KMS-11 (cell line): Measurements from ENCODE around the gene LCP1.

Experiments
- H2AFZ ChIP-seq: fragments of 200-600 bp; sonication (generic); 2 replicates; pipeline ENCODE4 v1.6.1; 2016; ENCODE audit warnings: antibody characterized with exemption, mixed run types, low read depth
- H3K27ac ChIP-seq: fragments of 200-600 bp; sonication (generic); 2 replicates; pipeline ENCODE4 v1.6.1; 2016; ENCODE audit warnings: mild to moderate bottlenecking, mixed run types
- H3K27me3 ChIP-seq: fragments of 200-600 bp; sonication (generic); 2 replicates; pipeline ENCODE4 v1.6.1; 2017; ENCODE audit warnings: mild to moderate bottlenecking, low read depth, mixed run types, moderate library complexity; ENCODE audit not compliant: insufficient read depth
- H3K36me3 ChIP-seq: fragments of 200-600 bp; sonication (generic); 2 replicates; pipeline ENCODE4 v1.6.1; 2017; ENCODE audit warnings: mild to moderate bottlenecking, mixed run types; ENCODE audit not compliant: insufficient read depth
- H3K4me1 ChIP-seq: fragments of 200-600 bp; sonication (generic); 2 replicates; pipeline ENCODE4 v1.6.1; 2016; ENCODE audit warnings: mild to moderate bottlenecking, low read depth, mixed run types; ENCODE audit not compliant: poor library complexity, severe bottlenecking
- H3K4me2 ChIP-seq: fragments of 200-600 bp; sonication (generic); 2 replicates; pipeline ENCODE4 v1.7.0; 2016; ENCODE audit warnings: mild to moderate bottlenecking, mixed run types
- H3K4me3 ChIP-seq: fragments of 200-600 bp; sonication (generic); IDR thresholded peaks from 2 replicates; pipeline ENCODE4 v1.6.1; 2017; ENCODE audit warnings: low read depth, low read length, mixed read lengths; ENCODE audit not compliant: insufficient read depth
- H3K79me2 ChIP-seq: fragments of 200-600 bp; sonication (generic); 2 replicates; pipeline ENCODE4 v1.6.1; 2016; ENCODE audit warnings: low read depth, mixed run types; ENCODE audit not compliant: insufficient read depth
- H3K9ac ChIP-seq: fragments of 200-600 bp; sonication (generic); 2 replicates; pipeline ENCODE4 v1.6.1; 2016; ENCODE audit warnings: mild to moderate bottlenecking, mixed run types
- H4K20me1 ChIP-seq: fragments of 200-600 bp; sonication (generic); 2 replicates; pipeline ENCODE4 v1.6.1; 2016; ENCODE audit warnings: mild to moderate bottlenecking, mixed run types; ENCODE audit not compliant: insufficient read depth
- TF ChIP-seq, protein P1 (sequence below): fragments of 200-600 bp; sonication (generic); conservative IDR thresholded peaks from 2 replicates; pipeline ENCODE4 v1.6.1; 2017; ENCODE audit warnings: low read depth, mild to moderate bottlenecking, antibody characterized with exemption, low read length, moderate library complexity, mixed read lengths

The LCP1 gene

DNA sequence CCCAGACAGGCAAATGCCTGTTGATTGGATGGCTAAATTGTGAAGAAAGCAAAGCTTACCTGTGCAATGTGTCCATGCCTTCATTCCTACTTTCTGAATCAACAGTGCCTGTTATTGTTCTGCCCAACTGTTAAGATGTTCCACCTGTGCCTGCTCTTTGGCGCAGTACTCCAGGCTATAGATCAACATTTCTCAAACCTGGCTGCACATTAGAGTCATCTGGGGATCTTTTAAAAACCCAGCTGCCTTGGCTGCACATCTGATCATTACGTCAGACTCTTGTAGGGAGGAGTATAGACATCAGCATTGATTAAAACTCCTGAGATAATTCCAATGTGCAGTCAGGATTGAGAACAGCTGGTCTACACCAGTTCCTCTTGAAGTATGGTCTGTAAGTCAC, 60.9 kb downstream of the LCP1 start:
- H3K36me3 ChIP-seq, result no peaks in the 10 kb centered on the region
- H3K27ac ChIP-seq, result no peak overlapping the region
- TF ChIP-seq, protein P1, sequence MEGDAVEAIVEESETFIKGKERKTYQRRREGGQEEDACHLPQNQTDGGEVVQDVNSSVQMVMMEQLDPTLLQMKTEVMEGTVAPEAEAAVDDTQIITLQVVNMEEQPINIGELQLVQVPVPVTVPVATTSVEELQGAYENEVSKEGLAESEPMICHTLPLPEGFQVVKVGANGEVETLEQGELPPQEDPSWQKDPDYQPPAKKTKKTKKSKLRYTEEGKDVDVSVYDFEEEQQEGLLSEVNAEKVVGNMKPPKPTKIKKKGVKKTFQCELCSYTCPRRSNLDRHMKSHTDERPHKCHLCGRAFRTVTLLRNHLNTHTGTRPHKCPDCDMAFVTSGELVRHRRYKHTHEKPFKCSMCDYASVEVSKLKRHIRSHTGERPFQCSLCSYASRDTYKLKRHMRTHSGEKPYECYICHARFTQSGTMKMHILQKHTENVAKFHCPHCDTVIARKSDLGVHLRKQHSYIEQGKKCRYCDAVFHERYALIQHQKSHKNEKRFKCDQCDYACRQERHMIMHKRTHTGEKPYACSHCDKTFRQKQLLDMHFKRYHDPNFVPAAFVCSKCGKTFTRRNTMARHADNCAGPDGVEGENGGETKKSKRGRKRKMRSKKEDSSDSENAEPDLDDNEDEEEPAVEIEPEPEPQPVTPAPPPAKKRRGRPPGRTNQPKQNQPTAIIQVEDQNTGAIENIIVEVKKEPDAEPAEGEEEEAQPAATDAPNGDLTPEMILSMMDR, result no peak
- H3K79me2 ChIP-seq, result no peaks in the 10 kb centered on the region
- no peak overlapping the region for H3K4me2 ChIP-seq
- H2AFZ ChIP-seq, result no peak overlapping the region
- no peak overlapping the region for H3K4me3 ChIP-seq
- H3K9ac ChIP-seq, result no peak overlapping the region
- no peaks in the 10 kb centered on the region for H3K27me3 ChIP-seq
- H4K20me1 ChIP-seq, result no peaks in the 10 kb centered on the region
- no peaks in the 10 kb centered on the region for H3K4me1 ChIP-seq

DNA sequence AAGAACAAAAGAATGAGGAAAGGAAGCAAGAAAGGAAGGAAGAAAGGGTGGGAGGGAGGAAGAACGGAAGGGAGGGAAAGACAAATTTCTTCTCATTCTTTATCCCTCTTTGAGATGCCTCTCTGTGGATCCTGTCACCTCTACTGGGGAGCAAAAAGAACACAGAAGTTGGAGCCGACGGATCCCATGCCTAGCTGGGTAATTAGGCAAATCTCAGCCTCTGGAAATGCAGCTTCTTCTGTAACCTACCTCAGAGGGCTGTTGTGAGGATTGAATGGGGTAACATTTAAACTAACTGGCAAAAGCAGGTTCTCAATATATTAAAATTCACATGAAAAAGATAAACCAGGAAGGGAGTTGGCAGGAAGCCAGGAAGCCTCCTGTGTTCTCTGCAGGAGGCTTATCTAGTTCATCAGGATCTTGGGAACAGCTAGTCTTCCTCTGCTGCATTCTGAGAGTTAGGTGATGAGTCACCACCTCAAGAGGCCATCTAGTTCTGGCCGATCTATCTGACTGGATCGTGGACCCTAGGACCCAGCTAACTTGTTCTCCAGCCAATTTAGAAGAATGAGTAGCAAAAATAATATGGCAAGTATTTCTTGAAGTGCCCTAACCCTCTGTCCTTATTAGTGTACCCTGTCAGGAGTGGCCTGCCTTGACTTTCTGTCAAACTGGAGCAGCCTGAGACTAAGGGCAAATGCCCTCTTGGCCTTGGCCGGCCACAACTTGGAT, 61.9 kb downstream of the LCP1 start:
- H2AFZ ChIP-seq, result no peak overlapping the region
- H3K36me3 ChIP-seq, result no peaks in the 10 kb centered on the region
- no peak overlapping the region for H3K4me2 ChIP-seq
- no peak overlapping the region for H3K9ac ChIP-seq
- no peaks in the 10 kb centered on the region for H3K27me3 ChIP-seq
- no peak overlapping the region for H3K4me3 ChIP-seq
- no peaks in the 10 kb centered on the region for H3K79me2 ChIP-seq
- H4K20me1 ChIP-seq, result no peaks in the 10 kb centered on the region
- H3K4me1 ChIP-seq, result no peaks in the 10 kb centered on the region
- no peak overlapping the region for H3K27ac ChIP-seq
- TF ChIP-seq, protein P1, result no peak

DNA sequence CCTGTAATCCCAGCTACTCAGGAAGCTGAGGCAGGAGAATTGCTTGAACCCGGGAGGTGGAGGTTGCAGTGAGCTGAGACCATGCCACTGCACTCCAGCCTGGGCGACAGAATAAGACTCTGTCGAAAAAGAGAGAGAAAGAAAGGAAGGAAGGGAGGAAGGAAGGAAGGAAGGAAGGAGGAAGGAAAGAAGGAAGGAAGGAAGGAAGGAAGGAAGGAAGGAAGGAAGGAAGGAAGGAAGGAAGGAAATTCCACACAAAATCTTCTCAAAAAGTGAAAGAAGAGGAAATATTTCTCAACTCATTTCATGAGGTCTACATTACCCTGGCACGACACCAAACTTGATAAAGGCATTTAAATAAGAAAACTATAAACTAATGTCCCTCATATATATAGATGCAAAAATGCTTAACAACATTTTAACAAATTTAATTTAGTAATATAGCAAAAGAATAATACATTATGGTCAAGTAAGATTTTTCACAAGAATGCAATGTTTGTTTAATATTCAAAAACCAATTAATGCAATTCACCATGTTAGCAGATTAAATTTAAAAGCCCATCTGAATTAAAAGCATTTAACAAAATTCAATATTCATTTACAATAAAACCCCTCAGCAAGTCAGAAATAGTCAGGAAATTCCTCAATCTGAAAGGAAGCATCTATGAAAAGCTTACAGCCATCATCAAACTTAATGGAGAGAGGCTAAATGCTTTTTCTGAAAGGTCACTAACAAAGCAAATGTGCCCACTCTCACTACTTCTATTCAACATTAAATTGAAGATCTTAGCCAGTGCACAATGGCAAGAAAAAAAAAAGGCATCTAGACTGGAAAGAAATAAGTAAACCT, 65.1 kb downstream of the LCP1 start:
- Histone ChIP-seq H4K20me1 (no peaks in the 10 kb centered on the region), H3K27ac (no peak overlapping the region), H2AFZ (no peak overlapping the region), H3K9ac (no peak overlapping the region), H3K79me2 (no peaks in the 10 kb centered on the region), H3K4me3 (no peak overlapping the region), H3K4me1 (no peaks in the 10 kb centered on the region), H3K36me3 (no peaks in the 10 kb centered on the region), H3K27me3 (no peaks in the 10 kb centered on the region), H3K4me2 (no peak overlapping the region)
- TF ChIP-seq, protein P1, result no peak

DNA sequence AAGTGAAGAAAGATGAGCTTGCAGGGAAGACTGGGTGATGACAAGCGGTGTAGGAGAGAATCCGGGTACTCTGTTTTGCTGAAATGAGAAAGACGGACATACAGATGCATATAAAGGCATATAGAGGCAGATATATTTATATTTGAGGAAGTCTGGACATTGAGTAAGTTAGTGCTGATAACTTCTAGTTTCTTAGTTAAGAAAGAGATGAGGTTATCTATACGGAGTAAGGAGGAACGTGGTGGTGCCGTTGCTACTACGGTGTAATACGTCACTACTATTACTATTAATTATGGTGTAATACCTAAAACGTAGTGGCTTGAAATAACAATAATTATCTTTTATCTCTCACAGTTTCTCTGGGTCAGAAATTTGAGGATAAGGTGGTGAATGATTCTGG, 67.4 kb downstream of the LCP1 start:
- Histone ChIP-seq H3K36me3 (no peaks in the 10 kb centered on the region), H3K4me3 (no peak overlapping the region), H3K4me2 (no peak overlapping the region), H4K20me1 (no peaks in the 10 kb centered on the region), H2AFZ (no peak overlapping the region), H3K4me1 (no peaks in the 10 kb centered on the region), H3K27me3 (no peaks in the 10 kb centered on the region), H3K79me2 (no peaks in the 10 kb centered on the region), H3K27ac (no peak overlapping the region), H3K9ac (no peak overlapping the region)
- TF ChIP-seq, protein P1, result no peak
